Hindlimb muscle (tissue), 1 donor: ENCODE results near the gene IL17RA. TPM values are rescaled to one million over a fixed set of nuclear protein-coding genes. Genes with fewer than 3 reads are reported as not detected.

Experiments used
- DNase-seq: peaks from one replicate; pipeline ENCODE4 v3.0.0-alpha.2; 2013
- polyA plus RNA-seq: library from polyadenylated mRNA; unstranded; fragments of 120-200 nt; gene quantifications from one replicate; pipeline ENCODE4 v1.2.1, GENCODE V29; 2013; ENCODE audit not compliant: insufficient read length

Gene IL17RA
- polyA plus RNA-seq, 1 donor: 4.6 TPM

GRCh38 chr22:17083811-17084441, 874 bp upstream of the IL17RA start:
- DNase-seq: no peak

DNA sequence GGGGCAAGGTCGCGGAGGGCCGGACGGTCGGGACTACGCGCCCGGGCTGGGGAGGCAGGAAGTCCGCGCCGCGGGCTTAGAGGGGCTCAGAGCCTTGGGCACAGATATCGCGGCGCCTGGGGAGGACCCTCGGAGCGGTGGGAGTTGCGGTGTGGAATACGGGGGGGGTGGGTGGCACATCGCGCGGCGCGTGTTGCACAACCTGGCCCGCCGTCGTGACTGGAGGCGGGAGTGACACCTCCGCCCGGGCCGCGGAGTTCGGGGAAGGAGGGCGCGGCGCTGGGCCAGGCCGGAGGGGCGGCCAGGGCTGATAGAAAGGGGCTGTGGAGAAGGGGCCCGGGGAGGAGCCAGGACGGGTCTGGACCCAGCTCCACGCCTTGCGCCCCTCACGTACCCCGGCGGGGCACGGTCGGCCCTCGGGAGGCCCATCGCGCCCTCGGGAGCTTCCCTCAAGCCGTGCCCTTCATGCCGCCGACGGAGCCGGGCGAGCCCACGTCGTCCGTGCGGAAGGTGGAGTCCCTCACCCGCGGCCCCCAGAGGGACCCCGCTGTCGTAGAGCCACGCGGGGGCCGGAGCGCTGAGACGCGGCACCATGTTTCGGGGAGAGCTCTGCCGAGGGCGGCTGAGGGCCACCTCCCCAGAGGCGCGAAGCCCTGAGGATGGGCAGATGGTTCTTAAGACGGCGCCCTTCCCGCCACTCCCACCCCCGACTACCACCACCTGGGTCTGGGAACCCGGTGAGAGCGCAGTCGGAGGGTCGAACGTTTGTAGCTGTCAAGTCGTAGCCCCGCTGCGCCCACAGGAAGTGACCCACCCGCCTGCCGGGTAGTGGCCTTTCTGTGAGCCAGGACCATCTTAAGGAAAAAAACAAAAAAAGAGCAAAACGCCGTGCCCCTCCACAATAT, 729 bp downstream of the IL17RA start:
- DNase-seq: no peak

GRCh38 chr22:17086296-17086695, 1.5 kb downstream of the IL17RA start:
- no peak for DNase-seq

- no peak for DNase-seq
Measured at GRCh38 chr22:17086788-17087497, 2.1 kb downstream of the IL17RA start.

DNA sequence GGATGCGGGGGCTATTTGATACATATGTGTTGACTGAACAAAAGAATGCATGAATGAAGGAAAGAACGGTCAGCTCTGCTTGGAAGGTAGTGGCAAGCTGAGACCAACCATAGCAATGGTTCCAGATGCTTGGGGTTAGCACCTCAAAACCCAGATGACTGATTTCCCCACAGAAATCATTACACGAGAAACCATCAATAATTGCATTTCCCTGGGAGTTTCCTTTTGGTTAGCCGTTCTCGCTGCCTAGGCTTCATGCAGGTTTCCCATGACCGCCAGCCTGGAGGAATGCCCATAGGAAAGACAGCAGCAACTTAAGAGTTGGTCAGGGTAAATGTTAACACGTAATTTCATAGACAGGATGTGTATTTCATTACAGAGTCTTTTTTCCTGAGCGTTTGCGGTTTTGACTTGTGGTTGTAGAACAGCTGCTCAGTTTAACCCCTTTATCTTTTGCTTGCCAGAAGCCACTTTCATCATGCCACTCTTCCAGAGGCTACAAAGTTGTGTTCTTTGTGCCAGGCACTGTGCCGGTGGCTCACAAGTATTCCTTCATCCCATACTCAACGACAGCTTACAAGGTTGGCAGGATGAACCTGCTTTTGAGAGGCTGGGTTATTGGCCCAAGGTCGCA, 2.8 kb downstream of the IL17RA start:
- DNase-seq: no peak

DNA sequence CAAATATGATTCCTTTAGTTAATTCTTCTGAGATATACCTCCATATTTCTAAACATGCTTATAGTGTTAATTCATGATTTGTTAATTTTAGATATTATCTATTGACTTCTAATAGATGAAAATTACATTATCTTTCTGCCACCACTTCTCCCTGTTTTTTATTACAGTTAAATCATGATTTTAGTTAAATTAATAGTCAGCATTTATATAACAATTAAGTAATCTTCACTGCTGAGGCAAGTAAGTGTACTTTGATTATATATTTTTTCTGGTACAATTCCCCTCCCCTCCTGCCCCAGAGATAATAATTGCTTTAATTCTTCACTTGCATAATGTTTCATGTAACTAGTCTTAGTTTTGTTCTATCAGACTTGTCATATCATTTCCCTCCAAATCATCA, 5.8 kb downstream of the IL17RA start:
- no peak for DNase-seq

DNA sequence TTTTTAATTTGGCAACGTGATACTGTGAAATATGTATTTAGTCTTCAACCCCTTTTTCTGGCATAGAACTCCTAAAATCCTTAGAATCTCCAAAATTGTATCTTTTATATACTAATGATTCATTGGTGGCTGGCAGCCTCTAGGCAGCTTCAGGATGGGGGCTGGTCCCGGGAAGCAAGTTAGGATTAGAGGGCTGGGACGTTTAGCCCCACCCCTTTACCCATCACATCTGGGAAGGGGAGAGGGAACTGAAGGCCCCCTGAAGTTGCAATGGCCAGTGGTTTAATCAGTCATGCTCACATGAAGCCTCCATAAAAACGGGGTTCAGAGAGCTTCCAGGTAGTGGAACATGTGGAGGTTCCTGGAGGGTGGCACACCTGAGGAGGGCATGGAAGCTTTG, 7.1 kb downstream of the IL17RA start:
- DNase-seq: no peak

DNA sequence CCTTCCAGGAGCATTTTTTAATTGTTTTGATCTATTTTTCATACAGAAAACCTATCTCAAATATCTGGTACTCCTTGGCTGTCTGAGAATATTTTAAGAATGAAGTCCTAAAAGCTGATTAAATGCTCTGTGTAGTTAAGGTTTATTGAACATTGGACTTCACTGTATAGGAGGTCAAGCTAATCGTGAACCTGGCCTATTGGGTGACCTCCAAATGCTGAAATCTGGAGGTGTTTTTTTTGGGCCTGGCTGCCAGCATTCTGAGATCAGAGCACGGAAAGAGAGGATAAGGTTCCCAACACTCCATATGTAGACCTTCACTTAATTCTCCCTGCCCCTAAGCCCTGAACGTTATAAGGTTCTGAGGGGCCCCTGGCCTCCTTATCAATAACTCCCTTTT, 8.3 kb downstream of the IL17RA start:
- no peak for DNase-seq

- no peak for DNase-seq
Measured at GRCh38 chr22:17095538-17095937, 10.7 kb downstream of the IL17RA start.

DNA sequence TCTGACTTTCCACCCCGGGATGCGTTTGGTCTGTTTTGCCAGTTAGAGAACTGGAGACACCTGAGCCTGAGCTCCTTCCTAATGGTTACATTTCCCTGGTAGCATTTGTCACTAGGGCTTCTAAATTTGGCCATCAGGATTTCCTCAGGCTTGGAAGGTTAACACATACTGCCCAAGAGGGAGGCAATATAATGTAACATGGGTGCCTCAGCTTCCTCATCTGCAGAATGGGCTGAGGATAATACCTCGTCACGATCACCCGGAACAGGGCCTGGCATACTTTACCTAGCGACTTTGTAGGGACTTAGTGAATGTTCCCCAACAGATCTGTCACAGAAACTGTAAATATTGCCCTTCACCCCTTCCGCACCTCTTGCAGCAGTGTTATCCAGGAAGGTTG, 11.3 kb downstream of the IL17RA start:
- no peak for DNase-seq

DNA sequence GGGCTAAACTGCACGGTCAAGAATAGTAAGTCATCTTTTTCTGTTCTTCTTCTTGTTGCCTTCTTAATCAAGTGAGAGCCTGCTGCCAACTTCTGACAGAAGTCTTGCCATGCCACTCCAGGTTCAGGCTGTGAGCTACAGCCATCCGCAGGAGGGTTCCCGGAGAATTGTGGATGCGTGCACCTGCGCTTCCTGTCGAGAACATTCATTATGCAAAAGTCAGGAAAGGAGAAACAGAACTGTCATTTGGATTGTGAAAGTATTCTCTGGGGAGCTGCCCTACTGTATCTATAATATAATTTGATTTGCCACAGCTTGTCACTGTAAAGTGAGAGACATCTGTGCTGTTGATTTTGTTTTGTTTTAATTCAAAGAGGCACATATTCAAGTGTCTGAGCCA, 12.3 kb downstream of the IL17RA start:
- no peak for DNase-seq

DNA sequence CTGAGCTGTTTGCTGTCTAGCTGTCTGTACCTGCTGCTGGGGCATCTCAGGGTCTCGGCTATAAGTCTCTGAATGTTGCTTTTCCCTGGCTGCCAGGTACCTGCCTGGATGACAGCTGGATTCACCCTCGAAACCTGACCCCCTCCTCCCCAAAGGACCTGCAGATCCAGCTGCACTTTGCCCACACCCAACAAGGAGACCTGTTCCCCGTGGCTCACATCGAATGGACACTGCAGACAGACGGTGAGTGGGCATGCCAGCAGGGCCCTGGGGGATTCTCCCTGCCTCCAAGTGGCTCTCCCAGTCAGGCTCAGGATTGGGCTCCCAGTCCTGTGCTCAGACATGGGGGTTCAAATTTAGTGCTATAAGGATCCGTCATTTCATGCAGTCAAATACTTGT, 12.9 kb downstream of the IL17RA start:
- DNase-seq: no peak

- no peak for DNase-seq
Measured at GRCh38 chr22:17098379-17098819, 13.6 kb downstream of the IL17RA start.

DNA sequence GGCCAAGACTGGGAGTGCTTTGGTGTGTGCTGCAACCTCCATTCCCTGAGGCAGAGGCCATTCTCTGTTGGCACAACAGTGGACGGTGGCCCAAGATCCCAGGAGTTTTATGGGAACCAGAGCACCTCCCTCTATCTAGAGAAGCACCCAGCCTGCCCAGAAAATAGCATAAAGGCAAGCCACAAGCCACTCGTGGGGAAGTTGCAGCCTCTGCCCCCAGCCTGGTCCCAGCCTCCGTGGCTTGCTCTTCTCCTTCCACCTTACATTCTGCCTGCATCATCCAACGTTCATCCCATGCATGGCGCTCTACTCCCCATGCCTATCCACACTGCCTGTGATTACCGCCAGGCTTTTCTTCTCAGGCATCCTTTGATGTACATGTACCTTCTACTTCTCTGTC, 15.8 kb downstream of the IL17RA start:
- no peak for DNase-seq

- no peak for DNase-seq
Measured at GRCh38 chr22:17101475-17102296, 16.9 kb downstream of the IL17RA start.

- DNase-seq: no peak
Measured at GRCh38 chr22:17102297-17102667, 17.5 kb downstream of the IL17RA start.

- no peak for DNase-seq
Measured at GRCh38 chr22:17103351-17103750, 18.6 kb downstream of the IL17RA start.

DNA sequence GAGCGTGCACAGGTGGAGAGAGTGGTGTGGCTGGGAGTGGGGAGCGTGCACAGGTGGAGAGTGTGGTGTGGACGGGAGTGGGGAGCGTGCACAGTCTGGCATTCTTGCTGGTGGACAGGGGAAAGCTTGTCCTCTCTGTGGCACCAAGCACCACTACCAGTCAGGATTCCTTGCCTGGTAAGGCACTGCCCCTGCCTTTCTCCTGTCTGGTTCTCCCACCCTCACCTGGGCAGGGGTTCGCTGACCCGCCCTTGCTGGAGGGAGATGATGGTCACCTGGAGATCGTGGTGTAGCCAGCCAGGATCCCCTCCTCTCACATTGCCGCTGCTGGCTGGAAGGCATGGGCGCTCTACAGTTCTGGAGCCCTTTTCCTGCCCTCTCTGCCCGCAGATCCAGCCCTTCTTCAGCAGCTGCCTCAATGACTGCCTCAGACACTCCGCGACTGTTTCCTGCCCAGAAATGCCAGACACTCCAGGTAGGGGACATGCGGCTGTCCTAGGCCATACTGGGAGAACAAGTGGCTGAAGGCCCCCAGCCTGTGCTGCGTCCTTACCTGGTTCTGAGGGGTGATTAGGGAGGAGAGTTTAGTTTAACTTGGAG, 19.6 kb downstream of the IL17RA start:
- DNase-seq: no peak

DNA sequence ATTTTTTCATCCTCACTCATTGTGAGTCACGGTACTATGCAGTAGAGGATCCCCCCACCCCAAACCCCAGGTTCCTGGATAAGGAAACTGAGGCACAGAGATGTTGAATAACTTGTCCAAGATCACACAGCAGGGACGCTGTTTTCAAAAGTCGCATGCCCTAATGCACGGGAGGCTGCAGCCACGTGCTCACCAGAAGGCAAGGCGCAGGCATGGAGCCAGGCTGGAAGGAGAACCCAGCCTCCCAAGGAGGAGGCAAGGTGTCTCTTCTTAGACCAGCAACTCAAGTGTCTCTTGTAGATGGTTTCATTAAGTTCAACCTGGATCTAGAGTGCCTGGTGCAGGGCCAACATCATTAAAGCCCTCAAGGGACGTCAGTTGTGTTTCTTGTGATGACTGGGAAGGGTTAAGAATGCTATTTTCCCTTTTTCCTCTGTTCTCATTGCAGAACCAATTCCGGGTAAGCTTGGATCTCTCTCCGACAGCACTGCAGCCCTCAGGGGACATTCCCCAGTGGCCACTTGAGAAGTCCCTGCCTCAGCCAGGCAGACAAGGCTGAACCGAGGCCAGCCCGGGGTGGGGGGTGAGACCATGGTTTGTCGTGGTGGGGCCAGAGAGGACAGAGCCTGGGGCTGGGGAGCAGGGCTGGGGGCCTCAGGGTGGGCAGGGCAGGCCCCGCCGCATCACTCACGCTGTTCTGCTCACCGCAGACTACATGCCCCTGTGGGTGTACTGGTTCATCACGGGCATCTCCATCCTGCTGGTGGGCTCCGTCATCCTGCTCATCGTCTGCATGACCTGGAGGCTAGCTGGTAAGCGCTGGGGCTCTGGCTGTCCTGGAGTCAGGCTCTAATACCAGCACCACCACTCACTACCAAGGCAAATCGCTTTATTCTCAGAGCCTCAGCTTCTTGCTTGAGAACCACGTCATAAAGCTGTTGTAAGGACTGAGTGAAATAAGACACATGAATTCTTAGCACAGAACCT, 20.6 kb downstream of the IL17RA start:
- DNase-seq: no peak

DNA sequence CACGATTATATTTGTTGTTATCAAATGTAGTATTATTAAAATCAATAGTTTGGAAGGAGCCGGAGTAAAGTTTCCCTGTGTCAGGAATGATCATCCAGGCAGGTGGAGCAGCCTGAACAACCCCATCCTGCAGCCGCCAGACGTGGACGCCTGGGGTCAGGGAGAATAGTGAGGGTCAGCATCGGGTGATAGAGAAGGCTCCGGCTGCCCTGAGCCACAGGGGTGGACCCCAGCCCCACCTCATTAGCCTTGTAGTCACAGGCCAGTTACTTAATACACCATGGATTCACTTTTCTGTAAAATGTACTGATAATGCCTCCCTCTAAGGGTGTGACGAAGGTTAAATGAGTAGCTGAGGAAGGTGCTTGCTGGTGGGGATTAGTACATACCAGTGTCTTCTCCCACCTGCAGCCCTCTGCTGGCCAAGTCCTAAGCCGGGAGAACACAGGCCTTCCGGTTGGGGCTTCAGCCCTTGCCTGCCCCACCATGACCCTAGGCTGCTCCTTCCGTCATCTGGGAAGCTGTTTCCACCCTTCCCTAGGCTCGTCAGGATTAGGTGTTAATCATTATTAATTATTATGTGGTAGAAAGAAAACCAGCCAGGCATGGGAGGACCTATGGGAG, 21.5 kb downstream of the IL17RA start:
- no peak for DNase-seq
